WTC11 (cell line): ENCODE results near the gene GAS2L3. TPM values are rescaled to one million over a fixed set of nuclear protein-coding genes. Genes with fewer than 3 reads are reported as not detected.

Experiments
- ATAC-seq: fragments of 200-7000 bp; cut with Tn5 transposase; 2 replicates; pipeline ENCODE4 v1.10.0; 2021; ENCODE audit warnings: mild to moderate bottlenecking, moderate library complexity
- CTCF ChIA-PET: fragments of 300-600 bp; sonication (Branson Sonifier 250); formaldehyde crosslinking; loops from one replicate; lab custom pipeline; 2021; ENCODE audit warnings: antibody characterized with exemption; lab: Charles Lee
- POLR2A ChIA-PET: fragments of 350-600 bp; sonication (Branson Sonifier 250); formaldehyde crosslinking; loops from one replicate; lab custom pipeline; 2021; ENCODE audit warnings: antibody characterized with exemption; lab: Charles Lee
- DNase-seq: peaks from one replicate; pipeline ENCODE4 v3.0.0; 2021; ENCODE audit warnings: low spot score
- H3K27ac Mint-ChIP-seq: 2 replicates; pipeline ENCODE4 v1.8.0; 2021; ENCODE audit warnings: mixed read lengths
- H3K27me3 Mint-ChIP-seq: 2 replicates; pipeline ENCODE4 v1.8.0; 2021; ENCODE audit warnings: low read depth, mild to moderate bottlenecking, moderate library complexity, mixed read lengths
- H3K36me3 Mint-ChIP-seq: 2 replicates; pipeline ENCODE4 v1.8.0; 2021; ENCODE audit warnings: mixed read lengths
- H3K4me1 Mint-ChIP-seq: 2 replicates; pipeline ENCODE4 v1.8.0; 2022; ENCODE audit warnings: mixed read lengths
- H3K4me3 Mint-ChIP-seq: 2 replicates; pipeline ENCODE4 v1.8.0; 2021; ENCODE audit warnings: mild to moderate bottlenecking, moderate library complexity, mixed read lengths
- H3K9me3 Mint-ChIP-seq: 2 replicates; pipeline ENCODE4 v1.8.0; 2021; ENCODE audit warnings: mixed read lengths
- FOXP1 ChIP-seq: sonication (generic); formaldehyde crosslinking; IDR thresholded peaks from 2 replicates; pipeline ENCODE4 v1.8.0; 2022; ENCODE audit warnings: missing genetic modification reagents, mild to moderate bottlenecking, moderate library complexity, borderline replicate concordance
- GRHL2 ChIP-seq: fragments of 250-450 bp; sonication (Bioruptor Pico); IDR thresholded peaks from 2 replicates; pipeline ENCODE4 v1.8.0; 2022; ENCODE audit warnings: mild to moderate bottlenecking, moderate library complexity; ENCODE audit not compliant: insufficient replicate concordance, severe bottlenecking
- IRF2 ChIP-seq: sonication (generic); formaldehyde crosslinking; IDR thresholded peaks from 2 replicates; pipeline ENCODE4 v1.8.0; 2022; ENCODE audit warnings: low read depth, missing genetic modification reagents, borderline replicate concordance
- KAT7 ChIP-seq: sonication (generic); formaldehyde crosslinking; IDR thresholded peaks from 2 replicates; pipeline ENCODE4 v1.8.1; 2023; ENCODE audit warnings: missing genetic modification reagents, mild to moderate bottlenecking, borderline replicate concordance
- OVOL2 ChIP-seq: fragments of 250-450 bp; sonication (Bioruptor Pico); IDR thresholded peaks from 2 replicates; pipeline ENCODE4 v1.9.0; 2021; ENCODE audit warnings: mild to moderate bottlenecking, borderline replicate concordance
- PRRX2 ChIP-seq: fragments of 250-450 bp; sonication (Bioruptor Pico); IDR thresholded peaks from 2 replicates; pipeline ENCODE4 v1.8.0; 2021; ENCODE audit warnings: mild to moderate bottlenecking
- SP1 ChIP-seq: sonication (generic); formaldehyde crosslinking; conservative IDR thresholded peaks from 2 replicates; pipeline ENCODE4 v1.8.1; 2022; ENCODE audit warnings: missing genetic modification reagents
- TP53 ChIP-seq: sonication (generic); formaldehyde crosslinking; IDR thresholded peaks from 2 replicates; pipeline ENCODE4 v1.8.1; 2023; ENCODE audit warnings: mild to moderate bottlenecking, missing genetic modification reagents
- ZNF138 ChIP-seq: sonication (generic); formaldehyde crosslinking; conservative IDR thresholded peaks from 2 replicates; pipeline ENCODE4 v1.8.1; 2022; ENCODE audit warnings: mild to moderate bottlenecking, moderate library complexity, missing genetic modification reagents
- ZNF263 ChIP-seq: sonication (generic); formaldehyde crosslinking; IDR thresholded peaks from 2 replicates; pipeline ENCODE4 v1.8.1; 2022; ENCODE audit warnings: low read depth, mild to moderate bottlenecking, moderate library complexity, missing genetic modification reagents
- ZNF317 ChIP-seq: sonication (generic); formaldehyde crosslinking; IDR thresholded peaks from 2 replicates; pipeline ENCODE4 v1.8.1; 2023; ENCODE audit warnings: low read depth, mild to moderate bottlenecking, moderate library complexity, missing genetic modification reagents, borderline replicate concordance
- ZNF423 ChIP-seq: fragments of 250-450 bp; sonication (Bioruptor Pico); IDR thresholded peaks from 2 replicates; pipeline ENCODE4 v2.1.2; 2022; ENCODE audit warnings: mild to moderate bottlenecking, moderate library complexity
- total RNA-seq: library from RNA; stranded (reverse); gene quantifications from 3 replicates; pipeline ENCODE4 v1.2.3, GENCODE V29; 2021
- TF ChIP-seq, protein P1 (sequence below): sonication (generic); formaldehyde crosslinking; IDR thresholded peaks from 2 replicates; pipeline ENCODE4 v1.8.0; 2022; ENCODE audit warnings: missing genetic modification reagents
- TF ChIP-seq, protein P2 (sequence below): fragments of 250-450 bp; sonication (Bioruptor Pico); IDR thresholded peaks from 2 replicates; pipeline ENCODE4 v1.8.0; 2021; ENCODE audit warnings: mild to moderate bottlenecking
- TF ChIP-seq, protein P3 (sequence below): fragments of 250-450 bp; sonication (Bioruptor Pico); IDR thresholded peaks from 2 replicates; pipeline ENCODE4 v1.9.0; 2021; ENCODE audit warnings: moderate library complexity, mild to moderate bottlenecking, inconsistent platforms, borderline replicate concordance
- TF ChIP-seq, protein P4 (sequence below): sonication (generic); formaldehyde crosslinking; IDR thresholded peaks from 2 replicates; pipeline ENCODE4 v1.8.1; 2023; ENCODE audit warnings: mild to moderate bottlenecking, missing genetic modification reagents, moderate library complexity
- TF ChIP-seq, protein P5 (sequence below): sonication (generic); formaldehyde crosslinking; IDR thresholded peaks from 2 replicates; pipeline ENCODE4 v1.8.1; 2023; ENCODE audit warnings: mild to moderate bottlenecking, missing genetic modification reagents
- TF ChIP-seq, protein P6 (sequence below): sonication (generic); formaldehyde crosslinking; IDR thresholded peaks from 2 replicates; pipeline ENCODE4 v1.8.1; 2023; ENCODE audit warnings: mild to moderate bottlenecking, missing genetic modification reagents, moderate library complexity

GAS2L3 gene
- total RNA-seq, 1 experiment from 2014 or later, result 14.8 TPM

DNA sequence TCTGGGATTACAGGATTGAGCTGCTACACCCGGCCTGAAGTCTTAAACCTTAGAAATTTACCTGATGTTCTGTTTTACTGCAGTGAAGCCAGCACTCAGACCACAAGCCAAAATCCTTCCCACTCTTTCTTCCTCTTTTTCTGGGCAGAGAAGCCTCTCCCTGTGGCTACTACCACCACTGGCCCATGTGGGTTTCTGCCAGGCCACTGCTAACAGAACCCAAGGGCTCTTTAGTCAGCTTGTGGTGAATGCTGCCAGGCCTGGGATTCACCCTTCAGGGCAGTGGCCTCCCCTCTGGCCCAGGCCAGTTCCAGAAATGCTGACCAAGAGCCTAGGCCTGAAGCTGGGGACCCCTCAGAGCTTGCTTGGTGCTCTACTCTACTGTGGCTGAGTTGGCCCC is 35.3 kb downstream of the GAS2L3 start:
- Mint-ChIP-seq H3K4me3 (no peak overlapping the region), H3K36me3 (peaks cover 22% of the 10 kb centered on the region), H3K27me3 (no peaks in the 10 kb centered on the region), H3K9me3 (no peaks in the 10 kb centered on the region), H3K4me1 (no peaks in the 10 kb centered on the region), H3K27ac (no peak overlapping the region)
- ATAC-seq, result no peak
- TF ChIP-seq FOXP1 (CRISPR knock-in tag) (no peak), ZNF423 (CRISPR knock-in tag) (no peak), GRHL2 (CRISPR knock-in tag) (no peak), ZNF317 (CRISPR knock-in tag) (no peak), ZNF263 (no peak)
- TF ChIP-seq, protein P1, sequence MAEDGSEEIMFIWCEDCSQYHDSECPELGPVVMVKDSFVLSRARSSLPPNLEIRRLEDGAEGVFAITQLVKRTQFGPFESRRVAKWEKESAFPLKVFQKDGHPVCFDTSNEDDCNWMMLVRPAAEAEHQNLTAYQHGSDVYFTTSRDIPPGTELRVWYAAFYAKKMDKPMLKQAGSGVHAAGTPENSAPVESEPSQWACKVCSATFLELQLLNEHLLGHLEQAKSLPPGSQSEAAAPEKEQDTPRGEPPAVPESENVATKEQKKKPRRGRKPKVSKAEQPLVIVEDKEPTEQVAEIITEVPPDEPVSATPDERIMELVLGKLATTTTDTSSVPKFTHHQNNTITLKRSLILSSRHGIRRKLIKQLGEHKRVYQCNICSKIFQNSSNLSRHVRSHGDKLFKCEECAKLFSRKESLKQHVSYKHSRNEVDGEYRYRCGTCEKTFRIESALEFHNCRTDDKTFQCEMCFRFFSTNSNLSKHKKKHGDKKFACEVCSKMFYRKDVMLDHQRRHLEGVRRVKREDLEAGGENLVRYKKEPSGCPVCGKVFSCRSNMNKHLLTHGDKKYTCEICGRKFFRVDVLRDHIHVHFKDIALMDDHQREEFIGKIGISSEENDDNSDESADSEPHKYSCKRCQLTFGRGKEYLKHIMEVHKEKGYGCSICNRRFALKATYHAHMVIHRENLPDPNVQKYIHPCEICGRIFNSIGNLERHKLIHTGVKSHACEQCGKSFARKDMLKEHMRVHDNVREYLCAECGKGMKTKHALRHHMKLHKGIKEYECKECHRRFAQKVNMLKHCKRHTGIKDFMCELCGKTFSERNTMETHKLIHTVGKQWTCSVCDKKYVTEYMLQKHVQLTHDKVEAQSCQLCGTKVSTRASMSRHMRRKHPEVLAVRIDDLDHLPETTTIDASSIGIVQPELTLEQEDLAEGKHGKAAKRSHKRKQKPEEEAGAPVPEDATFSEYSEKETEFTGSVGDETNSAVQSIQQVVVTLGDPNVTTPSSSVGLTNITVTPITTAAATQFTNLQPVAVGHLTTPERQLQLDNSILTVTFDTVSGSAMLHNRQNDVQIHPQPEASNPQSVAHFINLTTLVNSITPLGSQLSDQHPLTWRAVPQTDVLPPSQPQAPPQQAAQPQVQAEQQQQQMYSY (CRISPR knock-in tag), result no peak
- TF ChIP-seq, protein P2, sequence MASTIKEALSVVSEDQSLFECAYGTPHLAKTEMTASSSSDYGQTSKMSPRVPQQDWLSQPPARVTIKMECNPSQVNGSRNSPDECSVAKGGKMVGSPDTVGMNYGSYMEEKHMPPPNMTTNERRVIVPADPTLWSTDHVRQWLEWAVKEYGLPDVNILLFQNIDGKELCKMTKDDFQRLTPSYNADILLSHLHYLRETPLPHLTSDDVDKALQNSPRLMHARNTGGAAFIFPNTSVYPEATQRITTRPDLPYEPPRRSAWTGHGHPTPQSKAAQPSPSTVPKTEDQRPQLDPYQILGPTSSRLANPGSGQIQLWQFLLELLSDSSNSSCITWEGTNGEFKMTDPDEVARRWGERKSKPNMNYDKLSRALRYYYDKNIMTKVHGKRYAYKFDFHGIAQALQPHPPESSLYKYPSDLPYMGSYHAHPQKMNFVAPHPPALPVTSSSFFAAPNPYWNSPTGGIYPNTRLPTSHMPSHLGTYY (CRISPR knock-in tag), result no peak
- TF ChIP-seq, protein P3, sequence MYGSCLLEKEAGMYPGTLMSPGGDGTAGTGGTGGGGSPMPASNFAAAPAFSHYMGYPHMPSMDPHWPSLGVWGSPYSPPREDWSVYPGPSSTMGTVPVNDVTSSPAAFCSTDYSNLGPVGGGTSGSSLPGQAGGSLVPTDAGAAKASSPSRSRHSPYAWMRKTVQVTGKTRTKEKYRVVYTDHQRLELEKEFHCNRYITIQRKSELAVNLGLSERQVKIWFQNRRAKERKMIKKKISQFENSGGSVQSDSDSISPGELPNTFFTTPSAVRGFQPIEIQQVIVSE (CRISPR knock-in tag), result no peak
- TF ChIP-seq, protein P4, sequence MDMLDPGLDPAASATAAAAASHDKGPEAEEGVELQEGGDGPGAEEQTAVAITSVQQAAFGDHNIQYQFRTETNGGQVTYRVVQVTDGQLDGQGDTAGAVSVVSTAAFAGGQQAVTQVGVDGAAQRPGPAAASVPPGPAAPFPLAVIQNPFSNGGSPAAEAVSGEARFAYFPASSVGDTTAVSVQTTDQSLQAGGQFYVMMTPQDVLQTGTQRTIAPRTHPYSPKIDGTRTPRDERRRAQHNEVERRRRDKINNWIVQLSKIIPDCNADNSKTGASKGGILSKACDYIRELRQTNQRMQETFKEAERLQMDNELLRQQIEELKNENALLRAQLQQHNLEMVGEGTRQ, result no peak
- ChIA-PET CTCF (interaction anchor here (1.5 kb wide), 1 partner anchor 63 kb away, joined by 6 read pairs; no protein-coding TSS in a partner anchor), POLR2A (no interaction called here)
- DNase-seq, result no peak

DNA sequence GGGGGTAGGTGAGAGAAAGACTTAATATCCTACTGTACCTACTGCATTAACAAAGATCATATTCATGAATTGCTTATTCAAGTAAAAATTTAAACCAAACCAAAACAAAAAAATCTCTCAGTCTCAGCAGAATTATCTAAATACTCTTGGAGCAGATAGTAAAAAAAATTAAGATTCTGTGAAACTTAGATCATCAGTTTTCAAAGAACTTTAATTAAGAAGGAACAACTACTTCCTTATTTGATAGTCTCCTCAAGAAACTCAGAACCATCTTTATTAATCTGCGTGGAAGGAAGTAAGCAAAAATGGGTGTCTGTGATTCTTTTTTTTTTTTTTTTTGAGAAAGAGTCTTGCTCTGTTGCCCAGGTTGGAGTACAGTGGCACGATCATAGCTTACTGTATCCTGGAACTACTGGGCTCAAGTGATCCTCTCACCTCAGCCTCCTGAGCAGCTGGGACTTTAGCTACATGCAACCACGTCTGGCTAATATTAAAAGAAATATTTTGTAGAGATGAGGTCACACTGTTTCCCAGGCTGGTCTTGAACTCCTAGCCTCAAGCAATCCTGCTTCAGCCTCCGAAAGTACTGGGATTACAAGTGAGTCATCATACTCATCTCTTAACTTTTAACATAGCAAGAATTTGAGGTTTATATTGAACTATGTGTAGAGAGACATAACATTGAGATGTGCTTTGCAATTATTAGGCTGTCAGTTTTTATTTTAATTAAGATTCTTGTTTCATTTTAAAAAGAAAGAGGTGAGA is 37.4 kb downstream of the GAS2L3 start:
- no peak for ATAC-seq
- TF ChIP-seq, protein P5, sequence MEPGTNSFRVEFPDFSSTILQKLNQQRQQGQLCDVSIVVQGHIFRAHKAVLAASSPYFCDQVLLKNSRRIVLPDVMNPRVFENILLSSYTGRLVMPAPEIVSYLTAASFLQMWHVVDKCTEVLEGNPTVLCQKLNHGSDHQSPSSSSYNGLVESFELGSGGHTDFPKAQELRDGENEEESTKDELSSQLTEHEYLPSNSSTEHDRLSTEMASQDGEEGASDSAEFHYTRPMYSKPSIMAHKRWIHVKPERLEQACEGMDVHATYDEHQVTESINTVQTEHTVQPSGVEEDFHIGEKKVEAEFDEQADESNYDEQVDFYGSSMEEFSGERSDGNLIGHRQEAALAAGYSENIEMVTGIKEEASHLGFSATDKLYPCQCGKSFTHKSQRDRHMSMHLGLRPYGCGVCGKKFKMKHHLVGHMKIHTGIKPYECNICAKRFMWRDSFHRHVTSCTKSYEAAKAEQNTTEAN, result no peak

DNA sequence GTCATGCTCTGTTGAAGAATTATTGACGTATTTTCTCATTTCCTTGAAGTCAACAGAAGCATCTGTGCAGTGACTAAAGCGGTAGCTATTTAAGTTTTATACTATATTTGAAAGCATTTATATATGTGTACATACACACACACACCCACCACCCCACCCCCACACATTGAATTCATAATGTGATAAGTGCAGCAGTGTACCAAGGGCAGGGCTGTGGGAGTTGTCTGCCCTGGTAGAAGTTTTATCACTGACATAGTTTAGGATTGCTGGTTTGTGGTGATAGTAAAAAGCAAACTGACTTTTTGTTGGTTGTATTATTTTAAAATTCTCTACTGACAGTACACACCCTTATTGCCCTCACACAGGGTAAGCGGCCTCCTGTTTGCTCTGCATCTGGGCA is 39.1 kb downstream of the GAS2L3 start:
- Mint-ChIP-seq H3K9me3 (no peaks in the 10 kb centered on the region), H3K36me3 (peaks cover 22% of the 10 kb centered on the region), H3K27ac (no peak overlapping the region), H3K27me3 (no peaks in the 10 kb centered on the region), H3K4me1 (no peaks in the 10 kb centered on the region), H3K4me3 (no peak overlapping the region)
- no peak for DNase-seq
- ChIA-PET POLR2A (no interaction called here), CTCF (no interaction called here)
- ATAC-seq, result no peak
- no peak for TF ChIP-seq ZNF317 (CRISPR knock-in tag)
- TF ChIP-seq PRRX2, result no peak
- TF ChIP-seq, protein P4, result no peak
- TF ChIP-seq IRF2, result no peak
- TF ChIP-seq OVOL2 (CRISPR knock-in tag), result no peak
- TF ChIP-seq TP53 (CRISPR knock-in tag), result no peak
- no peak for TF ChIP-seq ZNF138
- no peak for TF ChIP-seq SP1 (CRISPR knock-in tag)
- no peak for TF ChIP-seq KAT7 (CRISPR knock-in tag)
- TF ChIP-seq, protein P6, sequence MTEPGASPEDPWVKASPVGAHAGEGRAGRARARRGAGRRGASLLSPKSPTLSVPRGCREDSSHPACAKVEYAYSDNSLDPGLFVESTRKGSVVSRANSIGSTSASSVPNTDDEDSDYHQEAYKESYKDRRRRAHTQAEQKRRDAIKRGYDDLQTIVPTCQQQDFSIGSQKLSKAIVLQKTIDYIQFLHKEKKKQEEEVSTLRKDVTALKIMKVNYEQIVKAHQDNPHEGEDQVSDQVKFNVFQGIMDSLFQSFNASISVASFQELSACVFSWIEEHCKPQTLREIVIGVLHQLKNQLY (CRISPR knock-in tag), result no peak

More for the DNA sequence above, 37.4 kb downstream of the GAS2L3 start:
- no peaks in the 10 kb centered on the region for H3K9me3 Mint-ChIP-seq
- ChIA-PET POLR2A (no interaction called here), CTCF (no interaction called here)
- no peaks in the 10 kb centered on the region for H3K27me3 Mint-ChIP-seq
- H3K36me3 Mint-ChIP-seq, result peaks cover 22% of the 10 kb centered on the region
- no peak overlapping the region for H3K27ac Mint-ChIP-seq
- DNase-seq, result no peak
- no peaks in the 10 kb centered on the region for H3K4me1 Mint-ChIP-seq
- H3K4me3 Mint-ChIP-seq, result no peak overlapping the region
